Prostate gland (tissue), 2 donors: ENCODE data around the gene CPNE2. TPM values are rescaled to one million over a fixed set of nuclear protein-coding genes. Genes with fewer than 3 reads are reported as not detected.

Experiments used
- DNase-seq: peaks from one replicate; pipeline ENCODE4 v3.0.0-alpha.2; 2019; ENCODE audit warnings: low spot score
- H3K27ac ChIP-seq, 2 donors: fragments of 200-600 bp; sonication (generic); 2 replicates each; pipeline ENCODE4 v1.5.1; 2017 to 2019
- H3K27me3 ChIP-seq: fragments of 200-600 bp; sonication (generic); replicated peaks from 2 replicates; pipeline ENCODE4 v1.5.1; 2019; ENCODE audit not compliant: insufficient read depth
- H3K36me3 ChIP-seq, 2 donors: fragments of 200-600 bp; sonication (generic); 1 replicate in 1 of 2; 2 replicates in 1 of 2; pipeline versions ENCODE4 v1.5.1 to v1.8.1; 2017 to 2019
- H3K4me1 ChIP-seq: fragments of 200-600 bp; sonication (generic); replicated peaks from 2 replicates; pipeline ENCODE4 v1.5.1; 2019
- H3K4me3 ChIP-seq, 2 donors: fragments of 200-600 bp; sonication (generic); 2 replicates each; pipeline ENCODE4 v1.5.1; 2017 to 2019
- H3K9me3 ChIP-seq: fragments of 200-600 bp; sonication (generic); 2 replicates; pipeline ENCODE4 v1.5.1; 2017
- POLR2A ChIP-seq: fragments of 450-650 bp; IDR thresholded peaks from one replicate; pipeline ENCODE4 v1.6.1; 2016; ENCODE audit warnings: antibody characterized with exemption, mild to moderate bottlenecking
- POLR2AphosphoS5 ChIP-seq: sonication (generic); formaldehyde crosslinking; IDR thresholded peaks from one replicate; pipeline ENCODE4 v1.6.1; 2017; ENCODE audit warnings: antibody characterized with exemption
- WGBS: methylation state at CpG from one replicate; pipeline ENCODE4 v1.1.5; 2018; 5-methylcytosine and 5-hydroxymethylcytosine counted together
- intact Hi-C: fragments of 100-400 bp; cut with DNase I; formaldehyde crosslinking; loops from one replicate; pipeline ENCODE4 v1.14.2; 2022
- total RNA-seq, 2 donors: library from RNA; depleted of rRNA; stranded (reverse); fragments of >200 nt; gene quantifications; one replicate each; pipeline ENCODE4 v1.1.0, GENCODE V29; 2016
- TF ChIP-seq, protein P1 (sequence below), 4 experiments: fragments of 200-600 bp in 2 of 4; fragments of 450-650 bp in 2 of 4; sonication (generic) in 2 of 4; IDR thresholded peaks; 1 replicate in 3 of 4; 2 replicates in 1 of 4; pipeline ENCODE4 v1.5.1; 2016 to 2019; ENCODE audit warnings: antibody characterized with exemption in 4 of 4, mild to moderate bottlenecking in 2 of 4, moderate library complexity in 2 of 4

Gene CPNE2
- total RNA-seq, 2 donors from 2014 or later, result 22.3 to 23.3 TPM

- DNase-seq, result no peak
- WGBS, result 89% methylated on average over 14 of the region's 14 CpGs
- Histone ChIP-seq H3K4me1 (no peaks in the 10 kb centered on the region), H3K27me3 (no peaks in the 10 kb centered on the region), H3K27ac (no peak overlapping the region), H3K9me3 (no peaks in the 10 kb centered on the region), H3K36me3 (no peaks in the 10 kb centered on the region), H3K4me3 (no peak overlapping the region)
- intact Hi-C loops, result no loop called here
- TF ChIP-seq POLR2AphosphoS5 (no peak), POLR2A (no peak)
- TF ChIP-seq, protein P1, sequence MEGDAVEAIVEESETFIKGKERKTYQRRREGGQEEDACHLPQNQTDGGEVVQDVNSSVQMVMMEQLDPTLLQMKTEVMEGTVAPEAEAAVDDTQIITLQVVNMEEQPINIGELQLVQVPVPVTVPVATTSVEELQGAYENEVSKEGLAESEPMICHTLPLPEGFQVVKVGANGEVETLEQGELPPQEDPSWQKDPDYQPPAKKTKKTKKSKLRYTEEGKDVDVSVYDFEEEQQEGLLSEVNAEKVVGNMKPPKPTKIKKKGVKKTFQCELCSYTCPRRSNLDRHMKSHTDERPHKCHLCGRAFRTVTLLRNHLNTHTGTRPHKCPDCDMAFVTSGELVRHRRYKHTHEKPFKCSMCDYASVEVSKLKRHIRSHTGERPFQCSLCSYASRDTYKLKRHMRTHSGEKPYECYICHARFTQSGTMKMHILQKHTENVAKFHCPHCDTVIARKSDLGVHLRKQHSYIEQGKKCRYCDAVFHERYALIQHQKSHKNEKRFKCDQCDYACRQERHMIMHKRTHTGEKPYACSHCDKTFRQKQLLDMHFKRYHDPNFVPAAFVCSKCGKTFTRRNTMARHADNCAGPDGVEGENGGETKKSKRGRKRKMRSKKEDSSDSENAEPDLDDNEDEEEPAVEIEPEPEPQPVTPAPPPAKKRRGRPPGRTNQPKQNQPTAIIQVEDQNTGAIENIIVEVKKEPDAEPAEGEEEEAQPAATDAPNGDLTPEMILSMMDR (IDR thresholded peaks at IDR 0.05), result no peak
Observed at GRCh38 chr16:57113042-57113453, 20.7 kb downstream of the CPNE2 start.

- 97% methylated on average over 5 of the region's 5 CpGs for WGBS
- Histone ChIP-seq H3K4me3 (no peak overlapping the region), H3K9me3 (no peaks in the 10 kb centered on the region), H3K27me3 (no peaks in the 10 kb centered on the region), H3K27ac (no peak overlapping the region), H3K4me1 (no peaks in the 10 kb centered on the region), H3K36me3 (no peaks in the 10 kb centered on the region)
- no peak for TF ChIP-seq POLR2A
- TF ChIP-seq, protein P1 (IDR thresholded peaks at IDR 0.05), result no peak
- TF ChIP-seq POLR2AphosphoS5, result no peak
- intact Hi-C loops, result no loop called here
- DNase-seq, result no peak
Observed at GRCh38 chr16:57113664-57114063, 21.3 kb downstream of the CPNE2 start.

DNA sequence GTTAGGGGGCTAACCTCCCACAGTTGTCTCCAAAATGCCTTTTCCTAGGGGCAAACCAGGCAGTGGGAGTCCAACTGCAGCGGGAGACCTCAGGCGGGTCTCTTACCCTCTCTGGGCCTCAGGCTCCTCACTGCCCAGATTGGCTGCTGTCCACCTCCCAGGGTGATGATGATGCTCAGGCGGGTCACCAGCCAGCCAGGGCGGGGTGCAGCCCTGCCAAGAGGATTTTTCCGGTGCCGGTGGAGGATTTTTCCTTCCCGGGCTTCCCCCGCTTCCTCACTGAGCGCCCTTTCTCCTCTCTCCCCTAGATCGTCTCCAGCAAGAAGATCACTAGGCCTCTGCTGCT is 22.8 kb downstream of the CPNE2 start:
- H3K4me1 ChIP-seq, result no peaks in the 10 kb centered on the region
- H3K27ac ChIP-seq, result no peak overlapping the region
- no peak for DNase-seq
- TF ChIP-seq POLR2AphosphoS5, result no peak
- TF ChIP-seq, protein P1 (IDR thresholded peaks at IDR 0.05), result no peak
- no peak overlapping the region for H3K4me3 ChIP-seq
- peaks cover 0 to 3% of the 10 kb centered on the region in 2 donors for H3K36me3 ChIP-seq
- H3K9me3 ChIP-seq, result no peaks in the 10 kb centered on the region
- intact Hi-C loops, result no loop called here
- no peaks in the 10 kb centered on the region for H3K27me3 ChIP-seq
- whole genome bisulfite sequencing, result 73% methylated on average over 10 of the region's 10 CpGs

- WGBS, result 30% methylated on average over 25 of the region's 25 CpGs
- H3K4me3 ChIP-seq, result no peak overlapping the region
- no peaks in the 10 kb centered on the region for H3K27me3 ChIP-seq
- H3K27ac ChIP-seq, result no peak overlapping the region
- intact Hi-C loops, result no loop called here
- H3K36me3 ChIP-seq, result peaks cover 0 to 3% of the 10 kb centered on the region in 2 donors
- TF ChIP-seq, protein P1 (IDR thresholded peaks at IDR 0.05), result no peak
- TF ChIP-seq POLR2AphosphoS5, result peak; percentile 27
- H3K9me3 ChIP-seq, result no peaks in the 10 kb centered on the region
- no peaks in the 10 kb centered on the region for H3K4me1 ChIP-seq
- peak; percentile 32 for DNase-seq
Observed at GRCh38 chr16:57115514-57116182, 23.3 kb downstream of the CPNE2 start.

DNA sequence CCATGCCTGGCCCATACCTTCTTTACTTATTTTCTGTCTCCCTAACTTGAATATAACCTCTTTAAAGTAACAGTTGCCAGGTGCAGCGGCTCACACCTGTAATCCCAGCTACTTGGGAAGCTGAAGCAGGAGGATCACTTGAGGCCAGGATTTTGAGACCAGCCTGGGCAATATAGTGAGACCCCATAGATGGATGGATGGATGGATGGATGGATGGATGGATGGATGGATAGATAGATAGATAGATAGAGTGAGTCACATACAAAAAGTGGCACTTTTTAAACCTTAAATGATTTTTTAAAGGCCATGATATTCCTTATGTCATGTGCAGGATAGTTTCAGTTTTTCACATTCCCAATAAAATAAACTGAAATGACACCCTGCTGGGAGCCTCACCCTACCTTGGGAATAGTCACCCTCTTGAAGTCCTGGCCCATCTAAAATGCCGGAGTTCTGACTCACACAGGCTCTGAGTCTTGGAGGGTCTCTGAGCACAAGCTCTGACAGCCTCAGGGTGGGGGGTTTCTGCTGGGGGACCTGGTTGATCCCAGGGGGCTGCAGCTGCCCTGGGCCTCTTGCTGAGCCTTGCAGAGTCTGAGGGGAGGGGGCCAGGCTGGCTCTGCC is 26.2 kb downstream of the CPNE2 start:
- TF ChIP-seq POLR2AphosphoS5 (no peak), POLR2A (no peak)
- TF ChIP-seq, protein P1 (IDR thresholded peaks at IDR 0.05), result no peak
- WGBS, result 97% methylated on average over 2 of the region's 2 CpGs
- DNase-seq, result no peak
- no peaks in the 10 kb centered on the region for H3K9me3 ChIP-seq
- no peak overlapping the region for H3K4me3 ChIP-seq
- no peak overlapping the region for H3K27ac ChIP-seq
- intact Hi-C loops, result no loop called here
- no peaks in the 10 kb centered on the region for H3K4me1 ChIP-seq
- H3K27me3 ChIP-seq, result no peaks in the 10 kb centered on the region
- H3K36me3 ChIP-seq, result peaks cover 0 to 3% of the 10 kb centered on the region in 2 donors
